ENCODE results near the gene IPO13.
A peak's percentile ranks its signal among the peaks of the same experiment; 100 is the strongest.

The IPO13 gene

DNA sequence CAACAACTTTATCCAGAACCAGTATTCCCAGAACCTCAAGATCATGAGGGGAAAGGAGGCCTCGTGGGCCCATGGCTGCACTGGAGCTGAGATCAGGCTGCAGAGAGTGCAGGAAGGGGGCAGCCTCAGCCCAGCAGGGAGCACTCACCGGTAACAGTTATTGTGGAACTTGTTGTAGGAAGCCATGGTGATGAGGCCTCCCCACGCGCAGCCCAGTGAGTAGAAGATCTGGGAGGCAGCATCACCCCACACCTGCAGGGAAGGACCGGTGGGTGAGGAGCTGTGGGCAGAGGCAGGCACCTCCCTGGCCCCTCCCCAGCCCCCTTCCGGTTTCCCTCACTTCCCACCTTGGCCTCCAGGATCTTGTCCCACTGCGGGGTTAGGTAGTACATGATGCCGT is 55.4 kb downstream of the IPO13 start:
- DNase-seq (ENCODE audit: low read depth) = no peak
- TF ChIP-seq, protein P1, sequence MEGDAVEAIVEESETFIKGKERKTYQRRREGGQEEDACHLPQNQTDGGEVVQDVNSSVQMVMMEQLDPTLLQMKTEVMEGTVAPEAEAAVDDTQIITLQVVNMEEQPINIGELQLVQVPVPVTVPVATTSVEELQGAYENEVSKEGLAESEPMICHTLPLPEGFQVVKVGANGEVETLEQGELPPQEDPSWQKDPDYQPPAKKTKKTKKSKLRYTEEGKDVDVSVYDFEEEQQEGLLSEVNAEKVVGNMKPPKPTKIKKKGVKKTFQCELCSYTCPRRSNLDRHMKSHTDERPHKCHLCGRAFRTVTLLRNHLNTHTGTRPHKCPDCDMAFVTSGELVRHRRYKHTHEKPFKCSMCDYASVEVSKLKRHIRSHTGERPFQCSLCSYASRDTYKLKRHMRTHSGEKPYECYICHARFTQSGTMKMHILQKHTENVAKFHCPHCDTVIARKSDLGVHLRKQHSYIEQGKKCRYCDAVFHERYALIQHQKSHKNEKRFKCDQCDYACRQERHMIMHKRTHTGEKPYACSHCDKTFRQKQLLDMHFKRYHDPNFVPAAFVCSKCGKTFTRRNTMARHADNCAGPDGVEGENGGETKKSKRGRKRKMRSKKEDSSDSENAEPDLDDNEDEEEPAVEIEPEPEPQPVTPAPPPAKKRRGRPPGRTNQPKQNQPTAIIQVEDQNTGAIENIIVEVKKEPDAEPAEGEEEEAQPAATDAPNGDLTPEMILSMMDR (IDR thresholded peaks at IDR 0.05; ENCODE audit: control insufficient read depth, insufficient read depth, low read depth, low read length, missing control alignments) = no peak
- H3K4me3 ChIP-seq (ENCODE audit: control insufficient read depth, low read depth, low read length) = no peak overlapping the region

DNA sequence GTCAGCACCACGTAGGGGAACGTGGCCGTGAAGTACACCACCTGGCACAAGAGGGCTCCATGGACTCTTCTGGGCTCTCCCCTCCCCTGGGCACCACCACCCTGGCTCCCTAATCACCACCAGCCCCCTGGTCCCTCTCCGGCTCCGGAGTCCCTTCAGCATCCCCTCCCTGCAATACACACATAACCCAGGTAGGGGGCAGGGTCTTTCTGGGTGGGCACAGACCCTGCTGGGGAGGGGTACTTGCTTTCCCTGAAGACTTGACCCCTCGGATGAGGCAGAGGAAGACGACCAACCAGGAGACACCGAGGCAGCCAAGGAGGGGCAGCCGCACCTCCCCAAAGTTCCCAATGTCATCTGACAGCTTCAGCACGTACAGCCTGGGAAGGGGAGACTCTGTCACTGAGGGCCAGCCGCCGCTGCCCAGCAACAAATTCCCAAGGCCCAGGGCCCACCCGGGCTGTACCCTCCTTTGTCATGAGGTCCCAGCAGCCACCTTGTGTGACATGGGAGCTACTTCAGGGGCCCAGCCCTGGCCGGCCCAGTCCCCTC is 55.9 kb downstream of the IPO13 start:
- no peak overlapping the region for H3K4me3 ChIP-seq (ENCODE audit: control insufficient read depth, low read depth, low read length)
- TF ChIP-seq, protein P1 (IDR thresholded peaks at IDR 0.05; ENCODE audit: control insufficient read depth, insufficient read depth, low read depth, low read length, missing control alignments) = peak; percentile 17
- no peak for DNase-seq (ENCODE audit: low read depth)

DNA sequence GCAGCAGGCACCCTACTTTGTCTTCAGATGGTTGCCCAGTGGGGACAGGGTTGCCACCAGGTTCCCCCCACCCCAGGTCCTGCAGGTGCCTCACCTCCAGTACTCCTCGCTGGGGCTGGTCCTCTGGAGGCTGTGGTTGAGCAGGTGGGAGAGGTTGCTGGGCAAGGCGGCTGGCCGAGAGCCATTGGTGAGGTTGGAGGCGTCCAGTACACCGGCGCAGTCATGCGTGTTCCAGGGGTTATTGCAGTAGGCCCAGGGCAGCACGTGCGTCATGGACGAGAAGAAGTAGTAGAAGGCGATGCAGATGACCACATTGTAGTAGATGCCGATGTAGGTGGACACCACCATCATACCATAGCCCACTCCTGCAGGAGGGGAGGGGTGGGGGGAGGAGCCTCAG is 61.5 kb downstream of the IPO13 start:
- TF ChIP-seq, protein P1 (IDR thresholded peaks at IDR 0.05; ENCODE audit: control insufficient read depth, insufficient read depth, low read depth, low read length, missing control alignments) = no peak
- H3K4me3 ChIP-seq (ENCODE audit: control insufficient read depth, low read depth, low read length) = no peak overlapping the region
- DNase-seq (ENCODE audit: low read depth) = no peak

DNA sequence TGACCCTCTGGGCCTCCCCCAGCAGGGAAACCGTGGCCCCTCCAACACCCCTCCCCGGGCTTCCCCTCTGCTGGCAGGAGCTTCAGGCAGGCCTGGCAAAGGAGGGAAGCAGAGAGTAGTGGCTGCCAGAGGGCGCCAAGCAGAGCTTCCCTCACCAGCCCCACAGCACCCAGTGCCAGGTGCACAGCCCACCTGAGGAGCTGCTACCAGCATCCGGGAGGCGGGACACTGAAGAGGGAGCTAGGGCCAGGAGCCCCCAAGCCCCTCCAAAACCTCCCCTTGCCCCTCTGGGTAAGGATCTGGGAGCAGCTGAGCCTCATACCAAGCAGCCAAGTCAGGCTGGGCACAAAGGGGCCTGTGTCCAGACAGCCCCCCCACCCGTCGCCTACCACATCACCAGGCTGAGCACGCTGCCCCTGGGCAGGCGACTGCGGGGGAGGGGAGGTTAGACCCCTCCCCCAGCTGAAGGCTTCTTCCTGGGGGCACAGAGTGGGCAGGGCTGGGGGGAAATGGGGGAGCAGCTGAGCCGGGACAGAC is 64.3 kb downstream of the IPO13 start:
- TF ChIP-seq, protein P1 (IDR thresholded peaks at IDR 0.05; ENCODE audit: control insufficient read depth, insufficient read depth, low read depth, low read length, missing control alignments) = no peak
- no peak overlapping the region for H3K4me3 ChIP-seq (ENCODE audit: control insufficient read depth, low read depth, low read length)
- DNase-seq (ENCODE audit: low read depth) = no peak

- no peak overlapping the region for H3K4me3 ChIP-seq (ENCODE audit: control insufficient read depth, low read depth, low read length)
- no peak for DNase-seq (ENCODE audit: low read depth)
Measured at GRCh38 chr1:44012404-44012803, 65.7 kb downstream of the IPO13 start.

GRCh38 chr1:44012941-44013609 is 66.3 kb downstream of the IPO13 start:
- TF ChIP-seq, protein P1 (IDR thresholded peaks at IDR 0.05; ENCODE audit: control insufficient read depth, insufficient read depth, low read depth, low read length, missing control alignments) = no peak
- no peak for DNase-seq (ENCODE audit: low read depth)
- H3K4me3 ChIP-seq (ENCODE audit: control insufficient read depth, low read depth, low read length) = no peak overlapping the region

More at GRCh38 chr1:44012404-44012803, 65.7 kb downstream of the IPO13 start:
- TF ChIP-seq, protein P1 (IDR thresholded peaks at IDR 0.05; ENCODE audit: control insufficient read depth, insufficient read depth, low read depth, low read length, missing control alignments) = no peak
